Neuronal stem cell (in vitro differentiated cells): ENCODE results near the gene ST3GAL2.

Experiments used
- DNase-seq: peaks from one replicate; pipeline ENCODE4 v3.0.0-alpha.2; 2013; ENCODE audit warnings: low spot score
- H2AFZ ChIP-seq: one replicate; pipeline ENCODE4 v1.6.1; 2013; ENCODE audit warnings: mild to moderate bottlenecking, low read length, inconsistent platforms
- H2AK5ac ChIP-seq: 2 replicates; pipeline ENCODE4 v1.6.1; 2013; ENCODE audit warnings: low read depth, mild to moderate bottlenecking, inconsistent platforms, low read length, moderate library complexity, mixed read lengths
- H2BK120ac ChIP-seq: 2 replicates; pipeline ENCODE4 v1.6.1; 2013; ENCODE audit warnings: low read depth, mild to moderate bottlenecking, inconsistent platforms, low read length, moderate library complexity, mixed read lengths
- H2BK12ac ChIP-seq: one replicate; pipeline ENCODE4 v1.6.1; 2013; ENCODE audit warnings: low read length, inconsistent platforms
- H2BK15ac ChIP-seq: 2 replicates; pipeline ENCODE4 v1.6.1; 2013; ENCODE audit warnings: mild to moderate bottlenecking, low read length, inconsistent platforms, mixed read lengths
- H2BK5ac ChIP-seq: one replicate; pipeline ENCODE4 v1.6.1; 2013; ENCODE audit warnings: inconsistent platforms, mild to moderate bottlenecking, low read length, moderate library complexity
- H3K14ac ChIP-seq: one replicate; pipeline ENCODE4 v1.6.1; 2013; ENCODE audit warnings: low read length, inconsistent platforms
- H3K18ac ChIP-seq: 2 replicates; pipeline ENCODE4 v1.6.1; 2013; ENCODE audit warnings: low read length, inconsistent platforms
- H3K23ac ChIP-seq: 2 replicates; pipeline ENCODE4 v1.6.1; 2013; ENCODE audit warnings: low read depth, mild to moderate bottlenecking, mixed read lengths, low read length, inconsistent platforms; ENCODE audit not compliant: poor library complexity
- H3K27ac ChIP-seq: replicated peaks from 3 replicates; pipeline ENCODE4 v1.5.1; 2013; ENCODE audit warnings: low read length, inconsistent platforms
- H3K27me3 ChIP-seq, 3 experiments: 2 replicates each; pipeline ENCODE4 v1.6.1; 2013; ENCODE audit warnings: low read length in 3 of 3, mild to moderate bottlenecking in 2 of 3, inconsistent platforms in 1 of 3, low read depth in 1 of 3, mixed read lengths in 1 of 3, moderate library complexity in 1 of 3; ENCODE audit not compliant: control insufficient read depth in 3 of 3, insufficient read depth in 3 of 3
- H3K36me3 ChIP-seq, 2 donors: replicated peaks in 1 of 2; 2 replicates each; pipeline ENCODE4 v1.6.1; 2013; ENCODE audit warnings: low read length in 2 of 2; ENCODE audit not compliant: control insufficient read depth in 2 of 2, insufficient read depth in 2 of 2
- H3K4ac ChIP-seq: 2 replicates; pipeline ENCODE4 v1.6.1; 2013; ENCODE audit warnings: inconsistent platforms, mild to moderate bottlenecking, low read length, moderate library complexity
- H3K4me1 ChIP-seq, 2 donors: 1 replicate in 1 of 2; 2 replicates in 1 of 2; pipeline ENCODE4 v1.6.1; 2013; ENCODE audit warnings: low read length in 2 of 2, low read depth in 1 of 2; ENCODE audit not compliant: control insufficient read depth in 2 of 2, insufficient read depth in 1 of 2
- H3K4me2 ChIP-seq: one replicate; pipeline ENCODE4 v1.6.1; 2013; ENCODE audit warnings: mild to moderate bottlenecking, low read length, inconsistent platforms; ENCODE audit not compliant: insufficient read depth, poor library complexity, severe bottlenecking
- H3K4me3 ChIP-seq, 2 donors: 2 replicates each; pipeline ENCODE4 v1.5.1; 2013; ENCODE audit warnings: low read length in 2 of 2, mild to moderate bottlenecking in 2 of 2, inconsistent platforms in 1 of 2, moderate library complexity in 1 of 2
- H3K79me1 ChIP-seq: one replicate; pipeline ENCODE4 v1.6.1; 2013; ENCODE audit warnings: low read depth, mild to moderate bottlenecking, inconsistent platforms, low read length, moderate library complexity
- H3K9ac ChIP-seq: one replicate; pipeline ENCODE4 v1.6.1; 2013; ENCODE audit warnings: mild to moderate bottlenecking, low read depth, low read length, inconsistent platforms; ENCODE audit not compliant: poor library complexity
- H3K9me3 ChIP-seq, 2 donors: replicated peaks in 1 of 2; 2 replicates each; pipeline versions ENCODE3 to v1.6.1; 2013; ENCODE audit warnings: low read length in 2 of 2, mild to moderate bottlenecking in 2 of 2, inconsistent platforms in 1 of 2, low read depth in 1 of 2, mixed read lengths in 1 of 2, moderate library complexity in 1 of 2; ENCODE audit not compliant: control insufficient read depth in 2 of 2, insufficient read depth in 1 of 2
- H4K8ac ChIP-seq: one replicate; pipeline ENCODE4 v1.6.1; 2013; ENCODE audit warnings: low read depth, mild to moderate bottlenecking, inconsistent platforms, low read length, moderate library complexity
- H4K91ac ChIP-seq: one replicate; pipeline ENCODE4 v1.6.1; 2013; ENCODE audit warnings: low read length, low read depth, mild to moderate bottlenecking, inconsistent platforms; ENCODE audit not compliant: poor library complexity
- WGBS, 2 donors: extraction: QIAGEN DNeasy Blood & Tissue Kit; methylation state at CpG; one replicate each; pipeline ENCODE4 v1.1.7; 2013; ENCODE audit warnings: missing lambda C conversion rate in 2 of 2, mixed read lengths in 1 of 2; ENCODE audit not compliant: insufficient read length in 2 of 2, insufficient replicate concordance in 1 of 2; ENCODE audit errors: extremely low coverage in 2 of 2; 5-methylcytosine and 5-hydroxymethylcytosine counted together

The ST3GAL2 gene

GRCh38 chr16:70466805-70467076, 27.8 kb upstream of the ST3GAL2 start:
- Histone ChIP-seq H2BK15ac (no peak overlapping the region), H3K27ac (no peak overlapping the region), H2BK120ac (no peak overlapping the region), H3K79me1 (no peaks in the 10 kb centered on the region), H3K9ac (no peak overlapping the region), H3K9me3 (no peaks in the 10 kb centered on the region), H3K14ac (no peak overlapping the region), H3K4me1 (peaks cover 0 to 7% of the 10 kb centered on the region in 2 donors), H2AFZ (no peak overlapping the region), H3K4me3 (peak overlapping the region in 1 of 2 donors; percentile 11), H3K4me2 (no peak overlapping the region), H2AK5ac (no peak overlapping the region), H4K8ac (no peak overlapping the region), H3K23ac (no peak overlapping the region), H4K91ac (no peak overlapping the region), H3K18ac (no peak overlapping the region), H2BK12ac (no peak overlapping the region), H3K4ac (no peak overlapping the region), H3K27me3 (no peaks in the 10 kb centered on the region), H3K36me3 (no peaks in the 10 kb centered on the region), H2BK5ac (no peak overlapping the region)
- DNase-seq, result no peak
- WGBS, 2 donors, result no CpG with 5 or more reads among the region's 7 CpGs

GRCh38 chr16:70465999-70466804, 27.3 kb upstream of the ST3GAL2 start:
- Histone ChIP-seq H3K4me2 (no peak overlapping the region), H2BK12ac (no peak overlapping the region), H3K14ac (no peak overlapping the region), H4K8ac (no peak overlapping the region), H3K4ac (no peak overlapping the region), H2AFZ (no peak overlapping the region), H3K79me1 (no peaks in the 10 kb centered on the region), H3K9me3 (no peaks in the 10 kb centered on the region), H3K9ac (no peak overlapping the region), H2BK15ac (no peak overlapping the region), H3K18ac (no peak overlapping the region), H2BK120ac (no peak overlapping the region), H3K4me3 (peak overlapping the region in 1 of 2 donors; percentile 11), H2AK5ac (no peak overlapping the region), H3K4me1 (peaks cover 0 to 6% of the 10 kb centered on the region in 2 donors), H4K91ac (no peak overlapping the region), H2BK5ac (no peak overlapping the region), H3K23ac (no peak overlapping the region), H3K27ac (no peak overlapping the region), H3K27me3 (no peaks in the 10 kb centered on the region), H3K36me3 (no peaks in the 10 kb centered on the region)
- DNase-seq, result no peak
- WGBS, 2 donors, result no CpG with 5 or more reads among the region's 13 CpGs

- H2AFZ ChIP-seq, result no peak overlapping the region
- no peak overlapping the region for H4K91ac ChIP-seq
- no peak overlapping the region for H3K18ac ChIP-seq
- no peak overlapping the region for H3K4ac ChIP-seq
- no peak overlapping the region for H2BK120ac ChIP-seq
- H3K27ac ChIP-seq, result no peak overlapping the region
- H3K4me1 ChIP-seq, result no peaks in the 10 kb centered on the region
- no peak overlapping the region for H3K4me3 ChIP-seq
- no peaks in the 10 kb centered on the region for H3K9me3 ChIP-seq
- H2BK5ac ChIP-seq, result no peak overlapping the region
- H3K27me3 ChIP-seq, result no peaks in the 10 kb centered on the region
- H4K8ac ChIP-seq, result no peak overlapping the region
- no peak overlapping the region for H3K4me2 ChIP-seq
- no peak overlapping the region for H2AK5ac ChIP-seq
- H3K79me1 ChIP-seq, result no peaks in the 10 kb centered on the region
- H2BK12ac ChIP-seq, result no peak overlapping the region
- H3K36me3 ChIP-seq, result no peaks in the 10 kb centered on the region
- no CpG with 5 or more reads among the region's 2 CpGs for WGBS, 2 donors
- DNase-seq, result no peak
- H3K9ac ChIP-seq, result no peak overlapping the region
- H3K14ac ChIP-seq, result no peak overlapping the region
- no peak overlapping the region for H3K23ac ChIP-seq
- H2BK15ac ChIP-seq, result no peak overlapping the region
Measured at GRCh38 chr16:70463235-70463634, 24.3 kb upstream of the ST3GAL2 start.

- H2BK120ac ChIP-seq, result no peak overlapping the region
- H3K23ac ChIP-seq, result no peak overlapping the region
- no peak for DNase-seq
- no peak overlapping the region for H3K18ac ChIP-seq
- no peaks in the 10 kb centered on the region for H3K79me1 ChIP-seq
- H3K4me1 ChIP-seq, result no peaks in the 10 kb centered on the region
- no peak overlapping the region for H3K14ac ChIP-seq
- H3K27me3 ChIP-seq, result no peaks in the 10 kb centered on the region
- no peak overlapping the region for H3K27ac ChIP-seq
- H3K9ac ChIP-seq, result no peak overlapping the region
- H3K9me3 ChIP-seq, result no peaks in the 10 kb centered on the region
- no peak overlapping the region for H3K4me2 ChIP-seq
- H4K8ac ChIP-seq, result no peak overlapping the region
- H2BK5ac ChIP-seq, result no peak overlapping the region
- no peak overlapping the region for H3K4ac ChIP-seq
- H3K36me3 ChIP-seq, result no peaks in the 10 kb centered on the region
- H3K4me3 ChIP-seq, result no peak overlapping the region
- H2BK12ac ChIP-seq, result no peak overlapping the region
- H2BK15ac ChIP-seq, result no peak overlapping the region
- H2AK5ac ChIP-seq, result peak overlapping the region; percentile 63
- H4K91ac ChIP-seq, result no peak overlapping the region
- no peak overlapping the region for H2AFZ ChIP-seq
- WGBS, 2 donors, result no CpG with 5 or more reads among the region's 8 CpGs
Measured at GRCh38 chr16:70460737-70461261, 21.9 kb upstream of the ST3GAL2 start.
